K562 (cell line): ENCODE results near the gene LRRTM3. TPM values are rescaled to one million over a fixed set of nuclear protein-coding genes. Genes with fewer than 3 reads are reported as not detected.

ENCODE experiments used
- FOSL1 ChIP-seq: fragments of 200-800 bp; sonication (Bioruptor generic); conservative IDR thresholded peaks from 2 replicates; pipeline ENCODE4 v1.6.1; 2016; ENCODE audit warnings: missing genetic modification characterization, missing compliant biosample characterization
- HDAC2 ChIP-seq: fragments of 450-650 bp; IDR thresholded peaks from 2 replicates; pipeline ENCODE4 v1.6.1; 2016; ENCODE audit warnings: mild to moderate bottlenecking
- JUNB ChIP-seq: fragments of 450-650 bp; formaldehyde crosslinking; conservative IDR thresholded peaks from 2 replicates; pipeline ENCODE4 v1.4.0; 2020; ENCODE audit warnings: mild to moderate bottlenecking
- KAT8 ChIP-seq: fragments of 450-650 bp; IDR thresholded peaks from 2 replicates; pipeline ENCODE4 v1.6.1; 2016; ENCODE audit warnings: low read depth, mild to moderate bottlenecking
- MCM2 ChIP-seq: fragments of 450-650 bp; IDR thresholded peaks from 2 replicates; pipeline ENCODE4 v1.6.1; 2017; ENCODE audit warnings: low read depth, mild to moderate bottlenecking
- MED1 ChIP-seq: sonication (generic); formaldehyde crosslinking; IDR thresholded peaks from 2 replicates; pipeline ENCODE4 v1.8.1; 2023; ENCODE audit warnings: missing genetic modification reagents, borderline replicate concordance
- NFE2L1 ChIP-seq: fragments of 450-650 bp; IDR thresholded peaks from 2 replicates; pipeline ENCODE4 v1.6.1; 2016; ENCODE audit warnings: missing genetic modification characterization, low read depth, mild to moderate bottlenecking, missing compliant biosample characterization, moderate library complexity, borderline replicate concordance
- RNF219 ChIP-seq: fragments of 250-450 bp; sonication (Bioruptor Pico); IDR thresholded peaks from 2 replicates; pipeline ENCODE4 v1.5.0; 2022; ENCODE audit warnings: mild to moderate bottlenecking
- TARDBP ChIP-seq: fragments of 450-650 bp; IDR thresholded peaks from 2 replicates; pipeline ENCODE4 v1.6.1; 2016
- ZKSCAN3 ChIP-seq: fragments of 250-450 bp; sonication (Bioruptor Pico); IDR thresholded peaks from 2 replicates; pipeline ENCODE4 v1.4.0; 2020
- ZNF589 ChIP-seq: fragments of 200-800 bp; sonication (Bioruptor generic); IDR thresholded peaks from 2 replicates; pipeline ENCODE4 v1.6.1; 2016; ENCODE audit warnings: low read depth, missing genetic modification characterization, missing compliant biosample characterization
- ZNF639 ChIP-seq, 2 experiments: fragments of 200-800 bp in 1 of 2; sonication (Bioruptor generic) in 1 of 2; sonication (generic) in 1 of 2; formaldehyde crosslinking in 1 of 2; IDR thresholded peaks in 1 of 2; conservative IDR thresholded peaks in 1 of 2; 2 replicates each; pipeline versions ENCODE4 v1.5.0 to v1.6.1; 2016 to 2020; ENCODE audit warnings: missing compliant biosample characterization in 1 of 2, missing genetic modification characterization in 1 of 2, missing genetic modification reagents in 1 of 2
- polyA plus RNA-seq, 8 experiments: library from polyadenylated mRNA; depleted of rRNA in 4 of 8; stranded (reverse) in 5 of 8; unstranded in 3 of 8; fragments of >200 nt; fragmentation: Nextera tagmentation in 2 of 8; fragmentation: Illumina TruSeq in 1 of 8; extraction: Ambion mirVana in 2 of 8; extraction: Trizol in 1 of 8; gene quantifications; 2 replicates each; pipeline versions ENCODE4 v1.2.1 to v1.2.3, GENCODE V29; 2011 to 2014; ENCODE audit warnings: inconsistent platforms in 1 of 8, missing spikeins in 1 of 8
- total RNA-seq, 7 experiments: library from RNA; depleted of rRNA in 6 of 7; stranded (reverse); fragments of >200 nt in 6 of 7; fragmentation: Illumina TruSeq in 2 of 7; extraction: Trizol in 2 of 7; gene quantifications; 2 replicates each; pipeline versions ENCODE4 v1.2.1 to v1.2.3, GENCODE V29; 2011 to 2021; ENCODE audit warnings: low replicate concordance in 1 of 7
- TF ChIP-seq, protein P1 (sequence below): fragments of 200-600 bp; sonication (generic); IDR thresholded peaks from one replicate; pipeline ENCODE4 v1.6.1; 2012; ENCODE audit warnings: mild to moderate bottlenecking, low read depth, low read length, inconsistent platforms

Gene LRRTM3
- total and polyA plus RNA-seq, 9 of the 15 experiments (the other 6 are each of a cell fraction or from before 2014, with no cell fraction given) = not detected

DNA sequence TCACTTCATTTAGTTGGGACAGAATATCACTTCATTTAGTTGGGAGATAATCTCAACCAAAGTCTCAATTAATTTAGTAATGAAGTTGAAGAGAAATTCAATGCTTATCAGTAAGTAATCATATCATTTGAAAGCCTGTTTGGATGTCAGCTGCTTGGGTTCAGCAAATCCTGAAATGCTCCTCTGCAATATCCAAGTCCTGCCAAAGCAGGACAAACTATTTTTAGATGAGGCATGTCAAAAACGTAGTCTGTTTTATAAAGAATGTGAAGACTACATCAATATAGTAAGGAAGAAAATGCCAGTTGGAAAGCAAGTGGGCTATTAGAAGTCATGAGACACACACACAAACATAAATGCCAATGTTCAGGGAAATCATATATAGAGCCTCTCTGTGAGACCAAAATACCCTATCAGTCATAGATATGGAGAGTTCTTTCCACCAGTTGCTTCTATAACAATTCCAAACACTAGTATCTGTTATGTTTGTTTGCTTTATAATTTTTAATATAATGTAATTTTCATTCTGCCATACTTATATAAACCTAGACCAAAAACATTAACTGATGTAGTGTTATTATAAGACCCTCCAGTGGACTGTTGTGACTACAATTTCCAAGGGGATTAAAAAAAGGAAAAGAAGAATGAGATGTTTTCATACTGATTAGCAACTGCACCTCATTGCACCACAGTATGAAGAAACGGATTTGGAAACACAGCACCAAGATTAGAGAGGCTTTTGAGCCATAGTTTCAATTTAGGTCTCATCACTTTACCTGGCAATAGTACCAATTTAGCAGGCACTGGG is 160.7 kb downstream of the LRRTM3 start (continued):
- TF ChIP-seq, protein P1, sequence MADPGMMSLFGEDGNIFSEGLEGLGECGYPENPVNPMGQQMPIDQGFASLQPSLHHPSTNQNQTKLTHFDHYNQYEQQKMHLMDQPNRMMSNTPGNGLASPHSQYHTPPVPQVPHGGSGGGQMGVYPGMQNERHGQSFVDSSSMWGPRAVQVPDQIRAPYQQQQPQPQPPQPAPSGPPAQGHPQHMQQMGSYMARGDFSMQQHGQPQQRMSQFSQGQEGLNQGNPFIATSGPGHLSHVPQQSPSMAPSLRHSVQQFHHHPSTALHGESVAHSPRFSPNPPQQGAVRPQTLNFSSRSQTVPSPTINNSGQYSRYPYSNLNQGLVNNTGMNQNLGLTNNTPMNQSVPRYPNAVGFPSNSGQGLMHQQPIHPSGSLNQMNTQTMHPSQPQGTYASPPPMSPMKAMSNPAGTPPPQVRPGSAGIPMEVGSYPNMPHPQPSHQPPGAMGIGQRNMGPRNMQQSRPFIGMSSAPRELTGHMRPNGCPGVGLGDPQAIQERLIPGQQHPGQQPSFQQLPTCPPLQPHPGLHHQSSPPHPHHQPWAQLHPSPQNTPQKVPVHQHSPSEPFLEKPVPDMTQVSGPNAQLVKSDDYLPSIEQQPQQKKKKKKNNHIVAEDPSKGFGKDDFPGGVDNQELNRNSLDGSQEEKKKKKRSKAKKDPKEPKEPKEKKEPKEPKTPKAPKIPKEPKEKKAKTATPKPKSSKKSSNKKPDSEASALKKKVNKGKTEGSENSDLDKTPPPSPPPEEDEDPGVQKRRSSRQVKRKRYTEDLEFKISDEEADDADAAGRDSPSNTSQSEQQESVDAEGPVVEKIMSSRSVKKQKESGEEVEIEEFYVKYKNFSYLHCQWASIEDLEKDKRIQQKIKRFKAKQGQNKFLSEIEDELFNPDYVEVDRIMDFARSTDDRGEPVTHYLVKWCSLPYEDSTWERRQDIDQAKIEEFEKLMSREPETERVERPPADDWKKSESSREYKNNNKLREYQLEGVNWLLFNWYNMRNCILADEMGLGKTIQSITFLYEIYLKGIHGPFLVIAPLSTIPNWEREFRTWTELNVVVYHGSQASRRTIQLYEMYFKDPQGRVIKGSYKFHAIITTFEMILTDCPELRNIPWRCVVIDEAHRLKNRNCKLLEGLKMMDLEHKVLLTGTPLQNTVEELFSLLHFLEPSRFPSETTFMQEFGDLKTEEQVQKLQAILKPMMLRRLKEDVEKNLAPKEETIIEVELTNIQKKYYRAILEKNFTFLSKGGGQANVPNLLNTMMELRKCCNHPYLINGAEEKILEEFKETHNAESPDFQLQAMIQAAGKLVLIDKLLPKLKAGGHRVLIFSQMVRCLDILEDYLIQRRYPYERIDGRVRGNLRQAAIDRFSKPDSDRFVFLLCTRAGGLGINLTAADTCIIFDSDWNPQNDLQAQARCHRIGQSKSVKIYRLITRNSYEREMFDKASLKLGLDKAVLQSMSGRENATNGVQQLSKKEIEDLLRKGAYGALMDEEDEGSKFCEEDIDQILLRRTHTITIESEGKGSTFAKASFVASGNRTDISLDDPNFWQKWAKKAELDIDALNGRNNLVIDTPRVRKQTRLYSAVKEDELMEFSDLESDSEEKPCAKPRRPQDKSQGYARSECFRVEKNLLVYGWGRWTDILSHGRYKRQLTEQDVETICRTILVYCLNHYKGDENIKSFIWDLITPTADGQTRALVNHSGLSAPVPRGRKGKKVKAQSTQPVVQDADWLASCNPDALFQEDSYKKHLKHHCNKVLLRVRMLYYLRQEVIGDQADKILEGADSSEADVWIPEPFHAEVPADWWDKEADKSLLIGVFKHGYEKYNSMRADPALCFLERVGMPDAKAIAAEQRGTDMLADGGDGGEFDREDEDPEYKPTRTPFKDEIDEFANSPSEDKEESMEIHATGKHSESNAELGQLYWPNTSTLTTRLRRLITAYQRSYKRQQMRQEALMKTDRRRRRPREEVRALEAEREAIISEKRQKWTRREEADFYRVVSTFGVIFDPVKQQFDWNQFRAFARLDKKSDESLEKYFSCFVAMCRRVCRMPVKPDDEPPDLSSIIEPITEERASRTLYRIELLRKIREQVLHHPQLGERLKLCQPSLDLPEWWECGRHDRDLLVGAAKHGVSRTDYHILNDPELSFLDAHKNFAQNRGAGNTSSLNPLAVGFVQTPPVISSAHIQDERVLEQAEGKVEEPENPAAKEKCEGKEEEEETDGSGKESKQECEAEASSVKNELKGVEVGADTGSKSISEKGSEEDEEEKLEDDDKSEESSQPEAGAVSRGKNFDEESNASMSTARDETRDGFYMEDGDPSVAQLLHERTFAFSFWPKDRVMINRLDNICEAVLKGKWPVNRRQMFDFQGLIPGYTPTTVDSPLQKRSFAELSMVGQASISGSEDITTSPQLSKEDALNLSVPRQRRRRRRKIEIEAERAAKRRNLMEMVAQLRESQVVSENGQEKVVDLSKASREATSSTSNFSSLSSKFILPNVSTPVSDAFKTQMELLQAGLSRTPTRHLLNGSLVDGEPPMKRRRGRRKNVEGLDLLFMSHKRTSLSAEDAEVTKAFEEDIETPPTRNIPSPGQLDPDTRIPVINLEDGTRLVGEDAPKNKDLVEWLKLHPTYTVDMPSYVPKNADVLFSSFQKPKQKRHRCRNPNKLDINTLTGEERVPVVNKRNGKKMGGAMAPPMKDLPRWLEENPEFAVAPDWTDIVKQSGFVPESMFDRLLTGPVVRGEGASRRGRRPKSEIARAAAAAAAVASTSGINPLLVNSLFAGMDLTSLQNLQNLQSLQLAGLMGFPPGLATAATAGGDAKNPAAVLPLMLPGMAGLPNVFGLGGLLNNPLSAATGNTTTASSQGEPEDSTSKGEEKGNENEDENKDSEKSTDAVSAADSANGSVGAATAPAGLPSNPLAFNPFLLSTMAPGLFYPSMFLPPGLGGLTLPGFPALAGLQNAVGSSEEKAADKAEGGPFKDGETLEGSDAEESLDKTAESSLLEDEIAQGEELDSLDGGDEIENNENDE = no peak
- TF ChIP-seq MCM2 (no peak), JUNB (no peak), TARDBP (no peak), KAT8 (no peak), ZNF639 (CRISPR knock-in tag; conservative IDR thresholded peaks at IDR 0.05 in 1 of 2, IDR thresholded peaks at IDR 0.05 in 1 of 2) (no peak), ZNF589 (CRISPR knock-in tag) (no peak), ZKSCAN3 (no peak), RNF219 (CRISPR knock-in tag) (no peak), MED1 (CRISPR knock-in tag) (no peak), NFE2L1 (tag) (no peak), FOSL1 (tag) (no peak), HDAC2 (no peak)
